Fibroblast of mammary gland (primary cell): Measurements from ENCODE around the gene TMEM81.

Source experiments
- DNase-seq: peaks from one replicate; pipeline ENCODE4 v3.0.0-alpha.2; 2010; ENCODE audit warnings: low read depth
- H3K4me3 ChIP-seq: 2 replicates; pipeline ENCODE4 v1.5.1; 2011; ENCODE audit warnings: low read depth, mild to moderate bottlenecking, low read length, moderate library complexity; ENCODE audit not compliant: control insufficient read depth
- CTCF ChIP-seq: conservative IDR thresholded peaks from 2 replicates; pipeline ENCODE4 v1.5.1; 2011; ENCODE audit warnings: low read depth, low read length, inconsistent platforms; ENCODE audit not compliant: control insufficient read depth, insufficient read depth

TMEM81 gene

GRCh38 chr1:205043866-205044265 is 40.4 kb downstream of the TMEM81 start:
- DNase-seq, result no peak
- no peak for TF ChIP-seq CTCF
- no peak overlapping the region for H3K4me3 ChIP-seq

GRCh38 chr1:205042911-205043806 is 41.1 kb downstream of the TMEM81 start, which contains the start of gene CNTN2:
Gene CNTN2, plus strand, starts transcription at chr1:205043212. Its CDS starts 9,974 bp downstream, at chr1:205053186.
- no peak for DNase-seq
- H3K4me3 ChIP-seq, result no peak within 1 kb of the TSS
- no peak for TF ChIP-seq CTCF

- TF ChIP-seq CTCF, result no peak
Observed at GRCh38 chr1:205041998-205042910, 42.0 kb downstream of the TMEM81 start.

GRCh38 chr1:205041001-205041715 is 43.1 kb downstream of the TMEM81 start:
- no peak for DNase-seq
- no peak for TF ChIP-seq CTCF
- H3K4me3 ChIP-seq, result no peak overlapping the region

More at GRCh38 chr1:205041998-205042910, 42.0 kb downstream of the TMEM81 start:
- H3K4me3 ChIP-seq, result no peak overlapping the region
- no peak for DNase-seq

- no peak for TF ChIP-seq CTCF
- no peak overlapping the region for H3K4me3 ChIP-seq
- no peak for DNase-seq
Observed at GRCh38 chr1:205038132-205038786, 46.0 kb downstream of the TMEM81 start.
